GM21825 (cell line): ENCODE measurements around the gene GPT2.
A peak's percentile ranks its signal among the peaks of the same experiment; 100 is the strongest.
"Not testable (repeated sequence)": the region's sequence is repeated elsewhere in the genome, so short reads cannot be mapped to it uniquely, and the experiment has no call there.

ENCODE experiments used
- ATAC-seq: cut with Tn5 transposase; IDR thresholded peaks from one replicate; pipeline ENCODE4 v1.9.1; 2021; ENCODE audit warnings: mild to moderate bottlenecking, moderate library complexity; ENCODE audit not compliant: unreplicated experiment

GPT2 gene

DNA sequence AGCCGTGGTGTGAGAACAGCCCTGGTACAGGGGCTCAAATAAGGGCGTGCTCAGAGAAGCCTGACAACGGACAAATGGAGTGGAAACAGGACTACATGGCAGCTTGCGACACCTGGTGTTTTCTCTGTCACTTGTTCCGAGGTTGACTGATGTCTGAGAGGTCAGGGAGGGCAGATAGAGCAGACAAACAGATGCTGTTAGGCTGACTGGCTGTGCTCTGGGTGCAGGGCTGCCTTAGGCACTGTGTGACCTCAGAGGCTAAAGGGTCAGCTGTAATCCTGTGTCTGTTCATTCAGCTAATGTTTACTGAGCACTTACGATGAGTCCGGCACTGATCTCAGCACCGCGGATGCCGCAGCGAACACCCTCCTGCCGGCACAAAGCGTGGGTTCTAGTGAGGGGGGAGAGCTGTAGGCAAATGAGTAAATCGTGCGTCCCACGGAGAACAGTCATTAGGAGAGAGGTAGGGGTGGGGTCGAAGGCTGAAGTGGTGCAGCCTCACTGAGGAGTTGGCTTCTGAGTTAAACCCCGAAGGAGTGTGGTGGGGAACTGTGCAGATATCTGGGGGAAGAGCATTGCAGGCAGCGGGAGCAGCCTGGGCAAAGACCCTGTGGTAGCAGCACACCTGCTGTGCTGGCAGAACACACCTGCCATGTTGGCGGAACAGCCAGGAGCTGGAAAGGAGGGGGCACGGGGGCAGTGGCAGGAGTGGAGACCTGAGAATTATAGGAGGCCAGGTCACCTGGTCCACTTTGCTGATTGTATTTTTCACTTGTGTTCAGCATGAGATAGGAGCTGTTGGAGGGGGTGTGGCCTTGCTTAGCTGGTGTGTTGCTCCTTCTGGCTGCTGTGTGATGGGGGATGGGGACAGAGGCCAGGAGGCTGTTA, 35.0 kb downstream of the GPT2 start:
- ATAC-seq, result peak; percentile 88

DNA sequence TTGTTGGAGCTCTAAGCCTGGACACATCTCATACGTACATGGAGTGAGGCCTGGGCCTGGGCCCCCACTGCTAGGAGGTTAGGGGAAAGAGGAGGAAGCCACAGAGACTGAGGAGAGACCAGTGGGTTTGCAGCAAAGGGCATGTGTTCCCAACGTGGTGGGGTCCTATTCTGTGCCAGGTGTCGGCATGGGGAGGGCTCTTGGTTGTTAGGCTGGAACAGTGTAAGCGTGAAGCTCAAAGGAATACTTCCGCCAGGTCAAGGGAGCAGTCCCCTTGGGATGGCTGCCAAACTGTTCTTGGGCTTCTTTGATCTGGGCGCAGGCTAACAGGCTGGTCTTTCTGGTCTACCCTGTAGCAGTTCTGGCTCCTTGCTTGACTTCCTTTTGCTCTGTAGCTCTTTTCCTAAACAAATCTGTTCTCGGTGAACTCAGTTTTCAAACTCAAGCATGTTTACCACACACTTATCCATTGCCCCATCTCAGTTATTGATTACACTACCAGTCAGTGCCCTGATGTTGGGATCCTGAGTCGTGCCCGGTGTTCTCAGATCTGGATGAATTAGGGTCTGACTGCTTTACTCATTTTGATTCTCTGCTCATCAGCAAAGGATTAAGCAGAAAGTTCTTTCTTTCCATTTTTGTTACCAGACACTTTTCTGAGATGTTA, 36.4 kb downstream of the GPT2 start:
- no peak for ATAC-seq

DNA sequence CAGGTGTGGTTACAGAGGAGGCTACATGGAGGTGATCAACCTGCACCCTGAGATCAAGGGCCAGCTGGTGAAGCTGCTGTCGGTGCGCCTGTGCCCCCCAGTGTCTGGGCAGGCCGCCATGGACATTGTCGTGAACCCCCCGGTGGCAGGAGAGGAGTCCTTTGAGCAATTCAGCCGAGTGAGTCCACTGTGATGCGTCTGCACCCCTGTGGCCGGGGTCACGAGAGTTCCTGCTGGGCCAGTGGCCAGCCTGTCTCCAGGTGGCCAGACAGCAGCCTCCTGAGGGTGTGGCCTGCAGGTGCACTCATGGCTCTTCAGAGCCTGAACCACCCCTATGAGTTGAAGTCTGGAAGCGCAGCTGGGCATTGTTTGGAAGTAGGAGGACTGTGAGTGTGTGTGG, 38.1 kb downstream of the GPT2 start:
- ATAC-seq, result no peak

DNA sequence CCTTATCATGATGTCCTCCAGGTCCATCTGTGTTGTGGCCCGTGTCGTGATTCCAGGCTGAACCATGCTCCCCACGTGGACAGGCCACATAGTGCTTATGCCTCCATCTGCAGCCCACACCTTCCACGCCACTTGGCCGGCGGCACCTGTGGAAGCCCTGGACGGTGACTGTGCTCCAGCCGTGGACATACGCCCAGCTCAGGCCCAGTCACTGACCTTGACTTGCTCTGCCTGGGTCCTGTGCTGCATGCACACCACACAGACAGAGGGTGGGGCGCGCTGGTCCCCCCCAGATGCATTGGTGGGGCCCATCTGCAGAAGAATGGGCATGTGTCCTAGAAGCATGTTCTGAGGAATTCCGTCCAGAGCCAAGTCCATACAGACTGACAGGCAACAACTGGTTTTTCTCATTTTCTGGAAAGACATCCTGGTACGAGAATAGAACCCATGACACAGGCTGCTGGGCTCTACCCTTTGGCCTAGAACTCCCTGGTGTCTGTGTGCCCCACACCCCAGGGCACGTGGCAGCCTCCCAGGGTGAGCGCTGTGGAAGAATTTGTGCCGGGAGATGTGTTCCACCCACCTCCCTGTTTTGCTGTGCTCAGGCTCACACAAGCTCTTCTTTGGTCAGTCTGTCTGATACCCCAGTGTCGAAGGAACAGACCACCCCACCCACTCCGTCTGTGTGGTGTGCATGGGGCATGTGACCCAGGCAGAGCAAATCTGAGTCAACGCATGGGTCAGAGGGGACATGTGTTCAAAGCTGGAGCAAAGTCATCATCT, 39.5 kb downstream of the GPT2 start:
- ATAC-seq, result no peak

DNA sequence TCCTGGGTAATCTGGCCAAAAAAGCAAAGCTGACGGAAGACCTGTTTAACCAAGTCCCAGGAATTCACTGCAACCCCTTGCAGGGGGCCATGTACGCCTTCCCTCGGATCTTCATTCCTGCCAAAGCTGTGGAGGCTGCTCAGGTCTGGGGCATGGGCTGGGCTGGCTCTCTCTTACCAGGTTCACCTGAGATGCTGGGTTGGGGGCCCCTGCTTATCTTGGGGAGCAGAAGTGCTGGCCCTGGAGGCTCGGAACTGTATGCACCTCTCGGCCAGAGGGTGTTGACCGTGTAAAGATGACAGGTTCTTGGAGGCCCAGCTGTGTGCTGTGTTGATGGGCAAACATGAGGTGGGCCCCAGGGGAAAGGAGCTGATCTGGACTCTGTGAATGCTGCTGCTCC, 40.2 kb downstream of the GPT2 start:
- no peak for ATAC-seq

DNA sequence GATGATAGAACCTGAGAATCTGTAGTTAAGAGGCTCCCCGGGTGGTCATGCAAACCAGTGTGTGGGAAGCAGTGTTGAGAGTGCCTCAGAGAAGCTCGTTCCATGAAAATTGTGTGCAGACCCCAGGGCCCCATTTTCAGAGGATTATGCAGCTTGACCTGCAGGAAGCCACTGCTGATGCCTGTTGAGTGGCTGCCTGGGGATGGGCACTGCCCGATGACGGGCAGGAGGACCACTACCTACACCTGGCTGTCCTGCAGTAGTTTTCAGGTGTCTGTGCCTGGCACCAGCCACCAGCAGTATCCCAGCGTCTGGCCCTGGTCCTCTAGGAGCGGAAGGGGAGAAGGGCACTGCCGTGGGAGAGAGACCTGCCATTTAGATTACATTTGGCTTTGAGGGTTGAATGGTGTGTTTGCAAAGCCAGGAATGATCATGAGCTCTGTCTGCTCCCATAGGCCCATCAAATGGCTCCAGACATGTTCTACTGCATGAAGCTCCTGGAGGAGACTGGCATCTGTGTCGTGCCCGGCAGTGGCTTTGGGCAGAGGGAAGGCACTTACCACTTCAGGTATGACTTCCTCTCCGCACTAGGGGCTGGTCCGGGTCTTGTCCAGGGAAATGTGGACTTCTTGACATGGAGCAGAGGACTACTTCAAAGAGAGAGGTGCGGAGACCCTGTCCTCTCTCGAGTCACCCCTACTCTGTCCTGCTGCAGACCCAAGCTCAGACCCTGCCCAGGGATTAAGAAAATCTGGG, 42.5 kb downstream of the GPT2 start:
- no peak for ATAC-seq

DNA sequence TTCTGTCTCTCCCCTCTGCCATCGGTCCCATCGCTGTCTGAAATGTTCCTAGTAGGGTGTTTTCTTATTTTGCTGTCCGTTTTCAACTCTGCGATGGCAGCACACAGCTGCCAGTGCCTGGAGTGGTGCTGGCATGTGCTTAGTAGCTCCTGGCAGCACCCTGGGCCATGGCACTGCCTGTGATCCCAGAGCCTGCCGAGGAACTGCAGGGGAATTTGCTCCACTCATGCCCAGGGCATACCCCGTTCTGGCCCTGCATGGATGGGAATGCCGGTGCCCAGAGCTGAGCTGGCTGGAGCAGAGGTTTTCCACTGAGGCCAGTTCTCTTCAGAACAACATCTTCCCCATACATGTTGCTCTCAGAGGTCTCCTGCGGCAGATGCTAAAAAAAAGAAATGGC, 43.1 kb downstream of the GPT2 start:
- no peak for ATAC-seq

DNA sequence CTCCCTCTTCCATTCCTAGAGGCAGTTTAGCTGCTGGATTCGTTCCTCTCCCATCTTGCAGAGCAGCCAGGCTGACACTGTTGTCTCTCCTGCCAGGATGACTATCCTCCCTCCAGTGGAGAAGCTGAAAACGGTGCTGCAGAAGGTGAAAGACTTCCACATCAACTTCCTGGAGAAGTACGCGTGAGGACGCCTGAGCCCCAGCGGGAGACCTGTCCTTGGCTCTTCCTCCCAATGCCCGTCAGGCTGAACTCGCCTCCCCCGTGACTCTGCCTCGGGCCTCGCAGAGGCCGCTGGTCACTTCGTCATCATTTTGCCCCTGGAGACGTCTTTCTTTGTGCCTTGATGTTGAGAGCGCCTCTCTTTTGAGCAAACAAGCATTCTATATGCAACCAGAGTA, 44.6 kb downstream of the GPT2 start:
- no peak for ATAC-seq

DNA sequence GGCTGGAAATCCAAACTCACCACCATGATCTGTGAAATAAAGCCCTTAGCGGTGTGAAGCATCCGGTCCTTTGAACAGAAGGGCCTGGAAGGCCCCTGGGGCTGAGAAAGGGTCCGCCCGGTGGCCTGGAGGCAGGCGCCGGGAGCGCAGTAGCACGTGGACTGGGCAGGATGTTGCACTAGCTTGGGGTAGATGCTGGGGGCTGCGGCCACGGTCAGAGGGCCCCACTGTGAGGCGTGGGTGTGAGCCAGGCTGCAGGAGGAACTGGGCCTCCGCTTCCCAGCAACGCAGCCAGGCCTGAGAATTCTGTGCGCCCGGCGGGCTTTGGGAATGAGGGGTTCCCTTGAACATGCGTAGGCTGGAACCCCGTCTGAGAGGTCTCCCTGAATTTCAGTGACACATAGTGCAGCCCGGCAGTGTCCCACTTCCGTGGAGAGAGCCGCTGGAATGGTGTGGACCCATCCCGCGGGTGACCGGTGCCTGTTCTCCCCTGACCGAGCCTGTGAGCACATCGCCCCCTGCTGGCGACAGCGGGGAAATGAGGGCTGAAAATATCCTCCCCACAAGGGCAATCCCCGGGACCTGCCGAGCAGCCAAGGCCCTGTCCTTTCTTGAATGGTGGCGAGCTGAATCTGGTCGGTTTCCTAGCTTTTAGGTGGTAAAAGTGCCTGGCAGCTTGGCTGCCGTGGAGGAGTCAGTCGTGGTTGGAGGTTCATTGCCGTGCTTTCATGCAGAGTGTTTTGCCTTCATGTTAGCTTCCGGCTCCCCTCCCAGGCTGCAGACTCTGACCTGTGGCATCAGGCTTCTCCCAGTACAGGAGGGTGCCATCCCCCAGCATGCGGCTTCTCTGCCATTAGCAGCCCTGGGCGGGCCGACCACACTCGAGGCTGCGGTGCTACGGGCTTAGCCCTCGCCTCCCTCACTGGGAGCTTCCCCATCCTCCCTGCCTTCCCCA, 45.5 kb downstream of the GPT2 start:
- ATAC-seq, result peak; percentile 56

DNA sequence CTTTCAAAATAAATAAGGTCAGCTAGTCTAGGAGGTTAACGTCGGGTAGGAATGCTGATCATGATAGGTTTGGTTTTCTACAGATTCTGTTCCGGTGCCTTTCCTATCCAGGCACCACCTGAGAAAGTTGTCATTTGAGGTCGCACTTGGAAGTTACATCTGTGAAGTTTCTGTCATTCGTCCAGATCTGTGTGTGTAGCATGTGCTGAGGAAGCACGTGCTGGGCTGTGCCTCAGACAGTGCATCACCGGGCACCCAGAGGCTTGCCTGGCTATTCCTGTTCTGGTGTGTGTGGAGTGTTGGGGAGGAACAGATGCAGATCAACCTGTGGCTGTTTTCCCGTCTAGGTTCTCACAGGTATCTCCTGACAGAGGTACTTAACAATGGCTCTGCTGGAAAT, 46.7 kb downstream of the GPT2 start:
- no peak for ATAC-seq

DNA sequence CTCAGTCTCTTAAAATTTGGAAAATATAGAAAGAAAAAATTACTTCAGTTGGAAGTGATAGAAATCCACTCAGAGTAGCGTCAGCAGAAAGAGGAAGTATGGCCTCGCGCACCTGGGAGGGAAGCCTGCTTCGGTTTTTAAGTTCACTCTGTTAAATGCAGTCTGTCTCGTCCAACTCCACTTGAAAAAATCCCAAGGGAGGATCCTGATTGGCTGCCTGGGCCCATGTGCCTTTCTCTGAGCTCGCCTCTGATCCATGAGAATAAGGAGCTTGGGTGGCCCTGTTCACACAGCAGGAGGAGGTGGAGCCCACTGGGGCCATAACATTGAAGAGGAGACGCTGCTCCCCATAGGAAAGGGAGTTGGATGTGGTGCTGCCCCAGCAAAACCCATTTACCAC, 48.6 kb downstream of the GPT2 start:
- ATAC-seq, result peak; percentile 68

DNA sequence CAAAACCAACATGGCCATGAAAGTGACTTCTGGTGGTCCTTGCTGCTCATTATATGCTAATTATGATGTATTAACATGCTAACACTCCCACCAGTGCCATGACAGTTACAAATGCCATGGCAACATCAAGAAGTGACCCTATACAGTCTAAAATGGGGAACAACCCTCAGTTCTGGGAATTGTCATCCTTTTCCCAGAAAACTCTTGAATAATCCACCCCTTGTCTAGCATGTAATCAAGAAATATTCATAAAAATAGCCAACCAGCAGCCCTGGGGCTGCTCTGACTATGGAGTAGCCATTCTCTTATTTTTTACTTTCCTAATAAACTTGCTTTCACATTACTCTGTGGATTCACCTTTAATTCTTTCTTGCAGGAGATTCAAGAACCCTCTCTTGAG, 53.4 kb downstream of the GPT2 start:
- ATAC-seq, result no peak

DNA sequence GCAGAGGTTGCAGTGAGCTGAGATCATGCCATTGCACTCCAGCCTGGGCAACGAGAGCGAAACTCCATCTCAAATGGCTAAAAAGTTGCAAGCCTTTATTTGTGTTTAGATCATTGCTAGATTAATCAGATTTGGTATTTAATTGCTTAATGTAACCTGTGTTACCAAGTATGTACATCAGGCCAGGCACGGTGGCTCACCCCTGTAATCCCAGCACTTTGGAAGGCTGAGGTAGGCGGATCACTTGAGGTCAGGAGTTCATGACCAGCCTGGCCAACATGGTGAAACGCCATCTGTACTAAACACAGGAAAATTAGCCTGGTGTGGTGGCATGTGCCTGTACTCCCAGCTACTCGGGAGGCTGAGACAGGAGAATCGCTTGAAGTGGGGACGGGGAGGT, 60.6 kb downstream of the GPT2 start:
- ATAC-seq, result not testable (repeated sequence)

DNA sequence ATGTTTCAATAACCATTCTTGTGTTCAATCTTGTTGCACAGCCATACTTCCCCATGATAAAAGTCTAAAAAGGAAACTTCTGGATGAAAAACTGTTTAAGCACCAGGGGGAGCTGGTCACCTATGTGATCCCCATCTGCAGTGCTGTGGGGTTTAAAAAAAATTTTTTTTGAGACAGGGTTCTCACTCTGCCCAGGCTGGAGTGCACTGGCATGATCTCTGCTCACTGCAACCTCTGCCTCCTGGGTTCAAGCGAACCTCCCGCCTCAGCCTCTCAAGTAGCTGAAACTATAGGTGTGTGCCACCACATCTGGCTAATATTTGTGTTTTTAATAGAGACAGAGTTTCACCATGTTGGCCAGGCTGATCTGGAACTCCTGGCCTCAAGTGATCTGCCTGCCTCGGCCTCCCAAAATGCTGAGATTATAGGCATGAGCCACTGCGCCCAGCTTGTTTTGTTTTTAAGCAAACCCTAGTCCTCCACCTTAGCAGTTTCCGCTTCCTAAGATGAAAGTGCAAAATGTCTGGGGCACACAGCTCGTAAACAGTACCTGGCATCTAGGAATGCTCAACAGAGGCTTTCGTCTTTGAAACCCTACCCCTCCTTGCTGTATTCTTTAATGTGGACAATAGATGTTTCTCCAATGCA, 63.9 kb downstream of the GPT2 start:
- peak; percentile 69 for ATAC-seq

DNA sequence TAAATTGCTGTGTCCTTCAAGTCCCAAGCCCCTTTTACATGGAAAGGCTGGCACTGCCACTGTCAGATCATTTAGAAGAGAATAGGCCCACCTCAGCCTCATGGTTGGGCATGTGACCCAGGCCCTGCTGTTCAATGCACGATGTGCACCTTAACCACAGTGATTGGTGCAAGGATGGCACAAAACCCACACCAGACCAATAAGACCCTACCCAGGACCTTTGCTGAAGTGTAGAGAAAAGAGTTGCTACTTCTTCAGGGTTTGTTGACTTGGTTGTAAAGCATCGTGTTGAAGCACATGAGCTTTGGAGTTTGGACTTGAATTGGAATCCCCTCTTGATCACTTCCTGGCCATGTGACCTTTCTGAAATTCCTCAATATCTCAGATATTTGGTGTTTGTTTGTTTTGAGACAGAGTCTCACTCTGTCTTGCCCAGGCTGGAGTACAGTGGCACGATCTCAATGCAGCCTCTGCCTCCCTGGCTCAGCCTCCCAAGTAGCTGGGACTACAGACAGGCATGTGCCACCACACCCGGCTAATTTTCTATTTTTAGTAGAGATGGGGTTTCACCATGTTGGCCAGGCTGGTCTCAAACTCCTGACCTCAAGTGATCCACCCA, 64.5 kb downstream of the GPT2 start:
- no peak for ATAC-seq

DNA sequence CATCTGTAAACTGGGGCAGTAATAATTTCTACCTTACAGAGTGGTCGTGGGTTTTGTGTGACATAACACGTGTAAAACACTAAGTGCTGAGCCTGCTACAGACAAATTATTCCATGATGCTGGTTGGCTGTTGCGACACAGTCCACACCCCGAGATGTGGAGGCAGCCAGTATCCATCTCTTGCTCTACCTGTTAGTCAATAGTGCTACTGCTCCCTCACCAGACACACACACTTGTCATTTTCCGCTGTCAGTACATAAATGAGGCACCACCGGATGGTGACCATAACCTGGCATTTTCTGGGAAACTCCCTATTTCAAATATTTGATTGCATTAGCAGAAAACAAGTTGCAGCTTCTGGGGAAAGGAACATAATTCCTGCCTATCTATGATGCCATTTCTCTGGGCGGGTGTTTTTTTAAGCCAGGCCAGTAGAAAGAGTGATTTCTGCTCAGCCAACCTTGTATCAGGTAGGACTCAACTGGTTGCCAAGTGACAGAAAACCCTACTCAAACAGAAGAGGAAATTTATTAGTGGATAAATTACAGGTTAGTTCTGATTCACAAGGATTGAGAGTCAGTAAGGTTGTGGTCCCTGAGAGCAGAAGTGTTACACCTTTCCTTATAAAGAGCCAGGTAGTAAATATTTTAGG, 65.2 kb downstream of the GPT2 start:
- ATAC-seq, result no peak

DNA sequence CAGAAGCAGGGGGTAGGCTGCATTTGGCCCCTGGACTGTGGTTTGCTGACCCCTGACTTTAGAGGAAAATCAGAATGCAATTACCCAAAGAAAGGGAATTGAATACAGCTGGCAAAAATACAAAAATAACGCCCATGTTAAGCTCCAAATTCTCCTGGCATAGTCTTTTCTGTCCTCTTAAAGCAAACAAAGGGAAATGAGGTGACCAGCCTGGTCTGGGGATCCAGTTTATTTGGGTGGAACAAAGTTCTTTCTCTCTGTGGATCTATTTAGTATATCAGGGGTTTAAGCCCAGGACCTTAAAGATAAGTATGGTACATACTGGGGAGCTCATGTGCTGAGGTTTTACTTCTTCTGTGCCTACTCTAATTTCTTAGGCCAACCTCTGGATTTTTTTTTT, 65.8 kb downstream of the GPT2 start:
- ATAC-seq, result no peak

DNA sequence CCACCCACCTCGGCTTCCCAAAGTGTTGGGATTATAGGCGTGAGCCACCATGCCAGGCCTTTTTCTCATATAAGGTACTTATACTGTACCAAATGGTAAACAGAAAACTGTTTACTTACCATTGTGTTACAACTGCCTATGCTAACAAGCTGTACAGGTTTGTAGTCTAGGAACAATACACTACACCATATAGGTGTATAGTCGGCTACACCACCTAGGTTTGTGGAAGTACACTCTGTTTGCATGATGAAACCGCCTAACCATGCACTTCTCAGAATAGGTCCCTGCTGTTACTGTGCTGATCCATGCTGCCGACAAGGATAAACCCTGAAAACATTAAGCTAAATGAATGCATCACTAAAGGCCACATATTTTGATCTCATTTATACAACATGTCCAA, 70.4 kb downstream of the GPT2 start:
- ATAC-seq, result no peak
